OCI-M2 (cell line): ENCODE measurements around the gene NFAM1.

Experiments used
- DNase-seq: peaks from one replicate; lab custom pipeline; 2025; ENCODE audit not compliant: unreplicated experiment; lab: John Stamatoyannopoulos, UW

NFAM1 gene

GRCh38 chr22:42416671-42417230, 15.5 kb downstream of the NFAM1 start:
- no peak for DNase-seq

DNA sequence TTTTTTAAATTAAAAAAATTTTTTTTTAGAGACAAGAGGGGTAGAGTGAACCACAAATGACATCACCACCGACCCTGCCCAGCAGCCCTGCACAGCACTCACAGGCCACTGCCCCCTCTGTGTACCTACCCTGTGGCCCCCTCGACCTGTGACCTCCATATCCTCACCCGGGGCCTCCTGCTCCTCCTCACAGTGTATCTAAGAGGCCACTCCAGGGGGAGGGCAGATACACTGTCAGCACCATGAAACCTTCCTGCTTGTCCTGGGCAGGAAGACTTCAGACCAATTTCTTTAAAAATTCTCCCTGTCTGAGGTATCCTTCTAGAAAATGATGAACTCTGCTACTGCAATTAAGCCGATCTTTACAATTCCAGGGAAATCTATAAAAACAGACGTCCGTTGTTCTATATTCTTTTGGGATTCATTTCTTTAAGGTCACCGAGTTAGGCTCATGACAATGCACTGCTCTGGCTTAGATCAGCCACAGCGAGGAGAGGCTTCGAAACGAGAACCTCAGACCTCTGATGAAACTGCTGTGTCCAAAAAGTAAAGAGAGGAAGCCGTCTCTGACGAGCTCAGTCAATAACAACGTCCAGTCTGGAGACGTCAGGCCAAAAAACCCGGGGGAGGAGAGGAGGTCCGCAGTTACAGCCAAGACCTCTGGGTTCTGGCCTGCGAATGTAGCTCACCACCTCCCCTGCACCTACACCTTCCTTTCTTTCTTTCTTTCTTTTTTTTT, 17.5 kb downstream of the NFAM1 start:
- no peak for DNase-seq

DNA sequence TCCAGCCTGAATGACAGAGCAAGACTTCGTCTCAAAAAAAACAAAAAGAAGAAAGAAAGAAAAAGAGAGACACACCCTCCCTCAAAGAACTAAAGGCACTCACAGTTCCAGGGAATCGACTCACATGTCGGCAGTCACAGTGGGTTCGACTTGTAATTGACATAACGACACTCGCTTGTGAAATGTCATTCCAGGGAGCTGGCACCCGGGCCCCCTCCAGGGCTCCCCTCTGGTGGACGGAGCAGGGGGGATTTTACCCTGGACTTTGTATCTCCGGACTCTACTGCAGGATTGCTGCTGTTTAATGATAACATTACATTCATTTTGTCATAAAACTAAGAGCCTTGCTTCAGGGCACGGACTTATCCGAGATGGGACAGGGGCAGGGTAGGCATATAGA, 18.2 kb downstream of the NFAM1 start:
- DNase-seq, result no peak

GRCh38 chr22:42412744-42413333, 19.4 kb downstream of the NFAM1 start:
- DNase-seq, result no peak

DNA sequence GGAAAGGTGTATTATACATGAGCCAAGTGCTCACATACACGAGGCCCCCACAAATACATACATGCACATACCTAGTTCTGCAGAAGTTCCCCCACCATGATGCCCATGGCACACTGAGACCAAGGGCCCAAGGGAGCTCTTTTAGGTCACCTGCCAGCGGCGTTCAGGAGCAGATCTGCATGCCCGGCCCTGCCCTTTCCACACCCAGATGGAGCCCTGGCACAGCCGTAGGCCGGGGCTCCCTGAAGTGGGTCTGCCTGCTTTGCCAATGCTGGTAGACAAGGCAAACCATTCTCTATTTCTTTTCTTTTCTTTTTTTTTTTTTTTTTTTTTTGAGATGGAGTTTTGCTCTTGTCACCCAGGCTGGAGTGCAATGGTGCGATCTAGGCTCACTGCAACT, 21.5 kb downstream of the NFAM1 start:
- no peak for DNase-seq

GRCh38 chr22:42408810-42409529, 23.2 kb downstream of the NFAM1 start:
- no peak for DNase-seq

DNA sequence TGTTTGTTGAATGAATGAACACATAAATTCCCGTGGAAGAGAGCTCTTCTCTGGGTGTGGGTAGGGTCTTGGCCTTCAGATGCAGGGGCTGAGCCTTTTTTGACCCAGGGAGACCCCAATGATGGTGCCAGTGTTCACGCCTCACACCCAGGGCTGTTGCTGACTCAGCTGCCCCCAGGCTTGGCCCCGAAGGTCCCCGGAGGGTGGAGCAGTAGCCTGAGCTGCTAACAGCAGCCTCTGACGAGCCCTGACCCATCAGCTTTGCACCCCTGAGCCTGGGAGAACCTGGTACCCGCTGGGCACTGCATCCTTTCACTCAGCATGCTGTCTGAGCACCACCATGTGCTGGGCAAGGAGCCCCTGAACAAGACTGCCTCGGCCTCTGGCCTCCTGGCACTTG, 23.9 kb downstream of the NFAM1 start:
- no peak for DNase-seq

DNA sequence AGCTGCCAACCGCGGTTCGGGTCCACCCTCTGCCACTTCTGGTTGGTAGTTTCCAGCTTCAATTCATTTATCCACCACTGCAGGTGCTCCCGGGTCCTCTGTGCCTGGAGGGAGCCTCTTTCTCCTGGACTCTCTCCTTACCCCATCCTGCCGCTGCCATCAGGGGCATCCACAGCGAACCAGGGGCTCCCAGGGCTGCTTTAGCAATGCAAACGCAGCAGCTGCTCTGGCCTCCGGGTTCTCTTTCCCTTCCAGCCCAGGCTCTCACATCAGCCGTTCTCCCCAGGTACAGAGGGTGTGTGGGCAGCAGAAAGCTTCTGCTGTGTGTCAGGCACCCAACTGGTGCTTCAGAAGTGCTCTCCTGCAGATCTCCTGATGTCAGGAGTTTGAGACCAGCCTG, 27.9 kb downstream of the NFAM1 start:
- no peak for DNase-seq

DNA sequence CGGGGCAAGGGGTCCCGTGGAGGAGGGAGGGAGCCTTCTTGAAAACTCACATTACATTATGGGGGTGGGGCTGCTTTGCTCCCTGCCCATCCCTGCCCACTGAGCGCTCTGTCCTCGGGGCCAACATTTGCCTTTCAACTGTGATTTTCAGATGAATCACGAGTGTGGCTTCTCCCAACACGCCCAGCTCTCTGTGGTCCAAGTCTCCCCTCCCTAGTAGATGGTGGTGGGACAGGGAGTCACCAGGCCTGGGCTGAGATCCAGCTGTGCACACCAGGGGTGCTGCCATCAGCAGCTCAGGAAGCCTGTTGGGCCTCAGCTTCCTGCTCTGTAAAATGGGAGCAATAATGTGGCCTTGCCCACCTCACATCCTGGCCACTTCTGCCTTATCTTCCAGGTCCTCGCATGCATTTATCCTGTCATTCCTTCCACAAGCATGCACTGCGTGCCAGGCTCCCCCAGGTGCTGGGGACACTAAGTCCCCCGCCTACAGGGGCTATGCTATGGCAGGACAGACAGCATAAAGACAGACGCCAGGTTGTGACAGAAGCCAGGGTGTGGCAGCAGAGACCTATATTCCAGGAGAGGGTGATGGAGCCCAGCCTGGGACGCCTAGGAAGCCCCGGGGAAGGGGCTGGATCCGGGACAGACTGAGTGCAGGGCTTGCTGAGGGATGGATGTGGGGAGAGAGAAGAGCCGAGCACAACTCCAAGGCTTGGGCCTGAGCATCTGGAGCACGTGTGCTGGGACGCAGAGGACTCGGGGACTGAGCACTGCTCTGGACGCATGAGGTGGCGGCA, 30.5 kb downstream of the NFAM1 start:
- no peak for DNase-seq

GRCh38 chr22:42400811-42401534, 31.2 kb downstream of the NFAM1 start:
- DNase-seq, result no peak

GRCh38 chr22:42399315-42400271, 32.6 kb downstream of the NFAM1 start:
- DNase-seq, result no peak

DNA sequence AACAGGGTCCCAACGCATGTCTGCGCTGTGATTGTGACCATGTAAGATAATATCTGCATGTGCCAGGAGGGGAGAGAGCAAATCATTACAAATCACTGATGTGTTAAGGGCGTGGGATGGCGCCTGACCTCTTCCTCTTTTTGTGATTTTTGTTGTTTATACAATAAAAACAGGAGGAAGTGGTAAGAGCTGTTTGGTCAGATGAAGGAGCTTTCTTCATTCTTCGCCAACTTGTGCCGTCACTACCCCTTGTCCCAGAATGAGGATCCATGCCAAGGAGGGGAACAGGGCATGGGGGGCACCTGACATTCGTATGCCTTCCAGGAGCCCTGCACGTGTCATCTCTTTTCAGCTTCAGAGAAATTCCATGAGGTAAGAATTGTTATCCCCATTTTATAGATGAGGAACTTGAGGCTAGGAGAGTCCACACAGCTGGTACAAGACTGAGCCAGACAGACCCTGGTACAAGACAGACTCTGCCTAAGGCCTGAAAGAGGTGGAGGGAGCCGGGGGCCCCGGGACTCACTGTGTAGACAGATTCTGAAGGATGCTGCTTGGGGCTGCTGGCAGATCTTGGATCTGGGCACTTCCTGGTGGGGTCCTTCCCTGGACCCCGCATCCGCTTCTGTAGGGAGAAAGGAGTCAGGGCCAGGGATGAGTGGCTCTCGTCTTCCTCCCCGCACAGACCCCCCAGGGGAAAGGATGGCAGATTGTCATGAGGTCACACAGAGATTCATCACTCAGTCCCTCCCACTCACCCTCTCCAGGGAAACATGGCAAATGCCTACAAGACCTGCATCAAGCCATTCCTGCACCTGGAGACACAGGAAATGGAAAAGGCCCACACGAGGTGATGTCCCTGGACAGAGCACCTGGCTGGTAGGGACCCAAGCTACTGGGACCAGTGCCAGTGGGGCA, 34.6 kb downstream of the NFAM1 start:
- no peak for DNase-seq

DNA sequence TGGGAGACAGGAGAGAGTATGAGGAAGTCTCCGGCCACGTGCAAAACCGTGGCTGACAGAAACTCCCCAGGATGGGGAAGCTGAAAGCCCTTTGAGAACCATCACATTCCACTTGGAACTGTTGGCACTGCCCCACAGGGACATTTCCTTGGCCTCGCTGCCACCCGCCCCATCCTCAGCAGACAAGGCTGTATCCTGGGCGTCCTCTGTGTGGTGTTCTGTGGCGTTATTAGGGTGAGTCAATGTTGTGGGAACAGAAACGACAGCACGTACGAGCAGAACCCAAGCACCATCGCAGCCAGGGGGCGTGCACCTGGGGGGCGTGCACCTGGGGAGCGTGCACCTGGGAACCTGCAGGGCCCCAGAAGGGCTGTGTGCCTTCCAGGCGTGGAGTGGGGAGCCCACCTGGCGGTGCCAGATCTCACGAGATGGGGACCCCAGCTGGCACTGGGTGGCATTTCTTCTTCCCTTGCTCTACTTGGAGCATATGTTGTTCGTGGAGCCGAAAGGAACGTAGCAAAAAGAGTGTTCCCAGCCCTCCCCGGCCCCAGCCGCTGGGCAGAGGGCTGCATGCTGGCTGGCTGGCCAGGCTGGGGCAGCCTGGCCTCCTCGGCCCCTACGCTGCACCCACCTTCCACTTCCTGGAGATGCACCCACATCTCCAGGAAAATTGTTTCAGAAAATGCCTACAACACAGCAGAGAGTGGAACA, 35.4 kb downstream of the NFAM1 start:
- DNase-seq, result no peak

DNA sequence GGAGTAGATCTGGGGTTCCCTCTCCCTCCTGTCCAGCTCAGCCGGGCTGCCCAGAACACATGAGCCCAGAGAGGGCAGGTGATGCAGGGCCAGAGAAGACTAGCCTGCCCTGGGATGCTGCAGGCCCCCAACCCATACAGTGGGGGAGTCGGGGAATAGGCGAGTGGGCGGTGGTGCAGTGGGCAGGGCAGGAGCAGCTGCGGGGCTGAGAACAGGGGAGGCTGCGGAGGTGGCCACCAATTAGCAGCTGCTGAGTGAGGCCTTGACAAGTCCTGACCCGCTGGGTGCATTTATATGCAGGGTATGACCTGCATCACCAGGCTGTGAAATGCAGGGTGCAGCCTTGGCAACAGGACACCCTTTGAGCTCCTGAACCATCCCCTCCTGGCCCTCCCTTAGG, 43.1 kb downstream of the NFAM1 start:
- DNase-seq, result no peak

DNA sequence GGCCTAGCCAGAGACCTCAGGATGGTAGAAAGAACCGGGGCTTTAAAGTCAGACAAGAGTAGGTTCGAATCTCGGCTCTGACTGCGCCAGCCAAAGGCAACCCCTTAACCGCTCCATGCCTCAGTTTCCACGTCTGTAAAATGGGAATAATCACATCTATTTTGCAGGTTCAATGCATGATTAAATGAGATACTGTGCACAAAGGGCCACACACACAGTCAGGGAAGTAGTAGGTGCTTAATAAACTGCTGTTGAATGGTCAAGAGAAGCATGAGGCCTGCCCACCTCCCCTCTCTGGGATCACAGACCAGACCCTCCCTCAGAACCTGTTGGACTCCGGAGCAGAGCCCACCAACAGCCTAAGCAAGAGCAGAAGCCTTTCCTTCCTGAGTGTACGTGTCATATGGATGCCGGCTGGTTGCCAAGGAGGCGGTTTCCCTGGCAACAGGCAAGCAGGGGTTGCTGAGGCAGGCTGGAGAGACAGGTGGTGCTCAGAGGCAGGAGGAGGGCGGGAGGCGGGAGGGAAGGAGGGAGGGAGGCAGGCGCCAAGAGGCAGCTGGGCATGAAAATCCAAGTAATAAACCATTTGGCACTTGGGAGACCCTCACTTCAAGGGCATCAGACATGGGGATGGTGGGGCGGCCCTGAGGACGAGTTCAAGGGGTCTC, 43.9 kb downstream of the NFAM1 start:
- DNase-seq, result no peak

GRCh38 chr22:42387631-42388030, 44.6 kb downstream of the NFAM1 start:
- DNase-seq, result no peak

DNA sequence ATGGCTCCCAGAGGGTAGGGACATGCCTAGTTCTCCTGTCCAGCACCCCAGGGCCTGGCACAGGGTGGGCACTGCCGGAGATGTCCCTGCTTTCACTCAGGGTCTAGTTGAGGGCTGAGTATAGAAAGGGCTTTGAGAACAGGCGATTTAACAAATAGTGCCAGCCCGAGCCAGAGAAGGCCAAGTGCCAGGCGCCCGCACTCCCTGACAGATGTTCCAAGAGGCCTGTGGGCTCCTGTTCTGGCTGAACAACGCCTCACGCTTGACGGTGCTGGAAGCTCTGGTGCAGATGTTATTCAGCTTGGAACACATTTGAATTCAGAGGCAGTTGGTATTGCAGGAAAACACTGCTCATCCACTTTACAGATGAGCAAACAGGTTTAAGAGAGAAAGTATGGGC, 46.5 kb downstream of the NFAM1 start:
- DNase-seq, result no peak
